ENCODE results near the gene BCR.
A peak's percentile ranks its signal among the peaks of the same experiment; 100 is the strongest.

BCR gene

GRCh38 chr22:23137468-23137867 lies 42.8 kb upstream of the BCR start:
- no peak for TF ChIP-seq MAX (IDR thresholded peaks at IDR 0.05; ENCODE audit: low read depth, low read length)
- TF ChIP-seq, protein P1, sequence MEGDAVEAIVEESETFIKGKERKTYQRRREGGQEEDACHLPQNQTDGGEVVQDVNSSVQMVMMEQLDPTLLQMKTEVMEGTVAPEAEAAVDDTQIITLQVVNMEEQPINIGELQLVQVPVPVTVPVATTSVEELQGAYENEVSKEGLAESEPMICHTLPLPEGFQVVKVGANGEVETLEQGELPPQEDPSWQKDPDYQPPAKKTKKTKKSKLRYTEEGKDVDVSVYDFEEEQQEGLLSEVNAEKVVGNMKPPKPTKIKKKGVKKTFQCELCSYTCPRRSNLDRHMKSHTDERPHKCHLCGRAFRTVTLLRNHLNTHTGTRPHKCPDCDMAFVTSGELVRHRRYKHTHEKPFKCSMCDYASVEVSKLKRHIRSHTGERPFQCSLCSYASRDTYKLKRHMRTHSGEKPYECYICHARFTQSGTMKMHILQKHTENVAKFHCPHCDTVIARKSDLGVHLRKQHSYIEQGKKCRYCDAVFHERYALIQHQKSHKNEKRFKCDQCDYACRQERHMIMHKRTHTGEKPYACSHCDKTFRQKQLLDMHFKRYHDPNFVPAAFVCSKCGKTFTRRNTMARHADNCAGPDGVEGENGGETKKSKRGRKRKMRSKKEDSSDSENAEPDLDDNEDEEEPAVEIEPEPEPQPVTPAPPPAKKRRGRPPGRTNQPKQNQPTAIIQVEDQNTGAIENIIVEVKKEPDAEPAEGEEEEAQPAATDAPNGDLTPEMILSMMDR (IDR thresholded peaks at IDR 0.05; ENCODE audit: low read depth, low read length) = no peak
- TF ChIP-seq MYC (IDR thresholded peaks at IDR 0.05; ENCODE audit: low read depth, low read length) = no peak
- no peak for TF ChIP-seq POLR2A (IDR thresholded peaks at IDR 0.05; ENCODE audit: extremely low read depth, insufficient read length)
- no peak overlapping the region for H3K4me3 ChIP-seq (ENCODE audit: low read depth, low read length)
- DNase-seq (ENCODE audit: low read depth) = no peak

DNA sequence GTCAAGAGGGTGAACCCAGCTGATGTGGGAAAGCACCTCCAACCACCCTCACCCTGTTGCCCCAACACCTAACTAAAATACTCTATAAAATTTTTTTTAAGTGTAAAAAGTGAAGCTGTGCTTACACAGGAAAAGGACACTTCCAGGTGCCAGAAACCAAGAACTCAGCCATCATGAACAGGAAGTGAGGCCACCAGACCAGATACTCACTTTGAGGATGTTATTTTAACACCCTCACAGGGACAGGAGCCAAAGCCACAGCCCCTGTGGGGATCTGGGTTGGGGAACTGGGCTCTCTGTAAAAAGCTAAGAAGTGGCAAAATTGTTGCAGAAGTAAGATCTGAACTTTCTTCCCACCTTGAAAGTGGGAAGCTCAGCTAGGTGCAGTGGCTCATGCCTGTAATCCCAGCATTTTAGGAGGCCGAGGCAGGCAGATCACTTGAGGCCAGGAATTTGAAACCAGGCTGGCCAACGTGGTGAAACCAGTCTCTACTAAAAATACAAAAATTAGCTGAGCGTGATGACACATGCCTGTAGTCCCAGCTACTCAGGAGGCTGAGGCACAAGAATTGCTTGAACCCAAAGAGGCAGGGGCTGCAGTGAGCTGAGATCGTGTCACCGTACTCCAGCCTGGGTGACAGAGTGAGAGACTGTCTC lies 42.3 kb upstream of the BCR start:
- DNase-seq (ENCODE audit: low read depth) = peak; percentile 82
- no peak overlapping the region for H3K4me3 ChIP-seq (ENCODE audit: low read depth, low read length)
- TF ChIP-seq MAX (IDR thresholded peaks at IDR 0.05; ENCODE audit: low read depth, low read length) (no peak), MYC (IDR thresholded peaks at IDR 0.05; ENCODE audit: low read depth, low read length) (no peak), POLR2A (IDR thresholded peaks at IDR 0.05; ENCODE audit: extremely low read depth, insufficient read length) (no peak)
- TF ChIP-seq, protein P1 (IDR thresholded peaks at IDR 0.05; ENCODE audit: low read depth, low read length) = no peak

- DNase-seq (ENCODE audit: low read depth) = no peak
- H3K4me3 ChIP-seq (ENCODE audit: low read depth, low read length) = no peak overlapping the region
- no peak for TF ChIP-seq MYC (IDR thresholded peaks at IDR 0.05; ENCODE audit: low read depth, low read length)
- TF ChIP-seq, protein P1 (IDR thresholded peaks at IDR 0.05; ENCODE audit: low read depth, low read length) = no peak
- no peak for TF ChIP-seq MAX (IDR thresholded peaks at IDR 0.05; ENCODE audit: low read depth, low read length)
- no peak for TF ChIP-seq POLR2A (IDR thresholded peaks at IDR 0.05; ENCODE audit: extremely low read depth, insufficient read length)
Observed at GRCh38 chr22:23138584-23139435, 41.5 kb upstream of the BCR start.

- no peak overlapping the region for H3K4me3 ChIP-seq (ENCODE audit: low read depth, low read length)
- DNase-seq (ENCODE audit: low read depth) = no peak
- TF ChIP-seq POLR2A (IDR thresholded peaks at IDR 0.05; ENCODE audit: extremely low read depth, insufficient read length) = no peak
- no peak for TF ChIP-seq MYC (IDR thresholded peaks at IDR 0.05; ENCODE audit: low read depth, low read length)
- TF ChIP-seq, protein P1 (IDR thresholded peaks at IDR 0.05; ENCODE audit: low read depth, low read length) = no peak
- TF ChIP-seq MAX (IDR thresholded peaks at IDR 0.05; ENCODE audit: low read depth, low read length) = no peak
Observed at GRCh38 chr22:23140385-23140784, 39.9 kb upstream of the BCR start.

DNA sequence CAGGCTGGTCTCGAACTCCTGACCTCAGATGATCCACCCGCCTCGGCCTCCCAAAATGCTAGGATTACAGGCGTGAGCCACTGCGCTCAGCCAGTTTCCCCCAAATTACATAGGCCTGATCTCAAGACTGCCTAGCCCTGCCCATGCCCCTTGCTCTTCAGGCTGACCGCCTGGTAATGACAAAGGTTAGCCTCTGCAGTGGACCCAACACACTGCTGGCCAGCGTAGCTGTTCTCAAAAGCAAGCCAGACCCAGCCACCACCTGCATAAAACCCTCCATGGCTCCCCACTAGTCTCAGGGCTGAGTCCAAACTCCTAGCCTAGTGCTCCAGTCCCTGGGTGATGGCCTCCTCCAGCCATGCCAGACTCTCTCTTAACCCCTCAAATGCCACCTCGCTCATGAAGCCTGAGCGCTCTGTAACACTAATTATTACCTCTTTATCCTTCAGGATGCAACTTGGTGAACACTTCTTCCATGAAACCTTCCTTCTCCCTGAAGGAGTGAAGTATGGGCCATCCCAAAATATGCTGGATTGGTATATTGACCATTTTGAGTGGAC lies 37.7 kb upstream of the BCR start:
- H3K4me3 ChIP-seq (ENCODE audit: low read depth, low read length) = no peak overlapping the region
- no peak for DNase-seq (ENCODE audit: low read depth)
- TF ChIP-seq, protein P1 (IDR thresholded peaks at IDR 0.05; ENCODE audit: low read depth, low read length) = no peak

Measured in NB4 (cell line).